Neural progenitor cell (in vitro differentiated cells): ENCODE results near the gene NACAD. TPM values are rescaled to one million over a fixed set of nuclear protein-coding genes. Genes with fewer than 3 reads are reported as not detected.
"Not testable (repeated sequence)": the region's sequence is repeated elsewhere in the genome, so short reads cannot be mapped to it uniquely, and the experiment has no call there.

Experiments
- DNase-seq: peaks from one replicate; pipeline ENCODE4 v3.0.0-alpha.2; 2016; ENCODE audit warnings: low spot score
- H2AFZ ChIP-seq: fragments of 200-600 bp; sonication (generic); replicated peaks from 2 replicates; pipeline ENCODE4 v1.6.1; 2016; ENCODE audit warnings: antibody characterized with exemption
- H3F3A ChIP-seq: fragments of 200-600 bp; sonication (generic); 2 replicates; pipeline ENCODE4 v1.6.1; 2016; ENCODE audit warnings: antibody characterized with exemption, low read depth
- H3K27ac ChIP-seq: fragments of 200-600 bp; sonication (generic); 2 replicates; pipeline ENCODE4 v1.5.1; 2016; ENCODE audit warnings: mild to moderate bottlenecking
- H3K27me3 ChIP-seq: fragments of 200-600 bp; sonication (generic); 2 replicates; pipeline ENCODE4 v1.6.1; 2016; ENCODE audit warnings: mild to moderate bottlenecking, moderate library complexity
- H3K36me3 ChIP-seq: fragments of 200-600 bp; sonication (generic); 2 replicates; pipeline ENCODE4 v1.5.1; 2016
- H3K4me1 ChIP-seq: fragments of 200-600 bp; sonication (generic); 2 replicates; pipeline ENCODE4 v1.6.1; 2016; ENCODE audit warnings: mixed run types
- H3K4me2 ChIP-seq: fragments of 200-600 bp; sonication (generic); 2 replicates; pipeline ENCODE4 v1.6.1; 2016
- H3K4me3 ChIP-seq: fragments of 200-600 bp; sonication (generic); 2 replicates; pipeline ENCODE4 v1.5.1; 2016
- H3K79me2 ChIP-seq: fragments of 200-600 bp; sonication (generic); 2 replicates; pipeline ENCODE4 v1.6.1; 2016; ENCODE audit warnings: low read depth
- H3K9ac ChIP-seq: fragments of 200-600 bp; sonication (generic); 2 replicates; pipeline ENCODE4 v1.6.1; 2016
- H3K9me3 ChIP-seq: fragments of 200-600 bp; sonication (generic); 2 replicates; pipeline ENCODE4 v1.5.1; 2016; ENCODE audit warnings: low read depth
- H4K20me1 ChIP-seq: fragments of 200-600 bp; sonication (generic); 2 replicates; pipeline ENCODE4 v1.6.1; 2016; ENCODE audit warnings: low read depth
- H3K27ac Mint-ChIP-seq: 3 replicates; pipeline ENCODE4 v1.8.0; 2021; ENCODE audit warnings: mixed read lengths
- H3K27me3 Mint-ChIP-seq: 2 replicates; pipeline ENCODE4 v1.8.0; 2022; ENCODE audit warnings: low read depth, mild to moderate bottlenecking, inconsistent platforms, moderate library complexity, mixed read lengths; ENCODE audit not compliant: insufficient read depth
- H3K36me3 Mint-ChIP-seq: 3 replicates; pipeline ENCODE4 v1.8.0; 2021; ENCODE audit warnings: mixed read lengths
- H3K4me1 Mint-ChIP-seq: 3 replicates; pipeline ENCODE4 v1.8.0; 2021; ENCODE audit warnings: mixed read lengths
- H3K4me3 Mint-ChIP-seq: 3 replicates; pipeline ENCODE4 v1.8.0; 2021; ENCODE audit warnings: mild to moderate bottlenecking, moderate library complexity, mixed read lengths
- H3K9me3 Mint-ChIP-seq: 3 replicates; pipeline ENCODE4 v1.8.0; 2020; ENCODE audit warnings: mixed read lengths
- EZH2 ChIP-seq: fragments of 200-600 bp; sonication (generic); IDR thresholded peaks from 2 replicates; pipeline ENCODE4 v1.6.1; 2017; ENCODE audit warnings: antibody characterized with exemption, mild to moderate bottlenecking, moderate library complexity
- EZH2phosphoT487 ChIP-seq: fragments of 200-600 bp; sonication (generic); IDR thresholded peaks from 2 replicates; pipeline ENCODE4 v1.6.1; 2017; ENCODE audit warnings: antibody characterized with exemption
- total RNA-seq: library from RNA; depleted of rRNA; stranded (reverse); fragments of >200 nt; gene quantifications from 2 replicates; pipeline ENCODE4 v1.2.3, GENCODE V29; 2015; ENCODE audit warnings: low replicate concordance
- TF ChIP-seq, protein P1 (sequence below): fragments of 200-600 bp; sonication (generic); IDR thresholded peaks from 2 replicates; pipeline ENCODE4 v1.5.1; 2017; ENCODE audit warnings: antibody characterized with exemption, mild to moderate bottlenecking

Gene NACAD
- total RNA-seq, 1 donor from 2014 or later = 0.39 TPM

DNA sequence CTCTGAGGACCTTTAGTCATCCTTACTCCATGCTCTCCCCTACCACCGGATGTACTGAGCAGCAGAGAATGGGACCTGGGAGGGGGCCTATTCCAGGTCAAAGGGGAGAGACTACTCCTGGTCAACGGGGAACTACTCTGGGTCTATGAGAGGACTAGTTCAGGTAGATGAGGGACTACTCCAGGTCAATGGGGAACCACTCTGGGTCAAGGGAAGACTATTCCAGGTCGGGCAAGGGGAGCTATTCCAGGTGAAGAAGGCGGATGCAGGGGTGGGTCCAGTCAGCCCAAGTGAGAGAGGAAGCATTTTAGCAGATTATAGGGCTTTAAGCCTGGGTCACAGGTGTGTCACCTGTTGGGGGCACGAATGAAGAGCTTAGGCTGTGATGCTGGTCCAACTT, 53.4 kb downstream of the NACAD start:
- H3K9me3 ChIP-seq = no peaks in the 10 kb centered on the region
- no peak overlapping the region for H3K4me3 ChIP-seq
- H3K4me1 ChIP-seq = peaks cover 45% of the 10 kb centered on the region
- no peak overlapping the region for H3K9ac ChIP-seq
- H3K36me3 Mint-ChIP-seq = peaks cover 10% of the 10 kb centered on the region
- H3K4me3 Mint-ChIP-seq = no peak overlapping the region
- H3K36me3 ChIP-seq = no peaks in the 10 kb centered on the region
- H4K20me1 ChIP-seq = peaks cover 25% of the 10 kb centered on the region
- H3K4me2 ChIP-seq = no peak overlapping the region
- TF ChIP-seq, protein P1, sequence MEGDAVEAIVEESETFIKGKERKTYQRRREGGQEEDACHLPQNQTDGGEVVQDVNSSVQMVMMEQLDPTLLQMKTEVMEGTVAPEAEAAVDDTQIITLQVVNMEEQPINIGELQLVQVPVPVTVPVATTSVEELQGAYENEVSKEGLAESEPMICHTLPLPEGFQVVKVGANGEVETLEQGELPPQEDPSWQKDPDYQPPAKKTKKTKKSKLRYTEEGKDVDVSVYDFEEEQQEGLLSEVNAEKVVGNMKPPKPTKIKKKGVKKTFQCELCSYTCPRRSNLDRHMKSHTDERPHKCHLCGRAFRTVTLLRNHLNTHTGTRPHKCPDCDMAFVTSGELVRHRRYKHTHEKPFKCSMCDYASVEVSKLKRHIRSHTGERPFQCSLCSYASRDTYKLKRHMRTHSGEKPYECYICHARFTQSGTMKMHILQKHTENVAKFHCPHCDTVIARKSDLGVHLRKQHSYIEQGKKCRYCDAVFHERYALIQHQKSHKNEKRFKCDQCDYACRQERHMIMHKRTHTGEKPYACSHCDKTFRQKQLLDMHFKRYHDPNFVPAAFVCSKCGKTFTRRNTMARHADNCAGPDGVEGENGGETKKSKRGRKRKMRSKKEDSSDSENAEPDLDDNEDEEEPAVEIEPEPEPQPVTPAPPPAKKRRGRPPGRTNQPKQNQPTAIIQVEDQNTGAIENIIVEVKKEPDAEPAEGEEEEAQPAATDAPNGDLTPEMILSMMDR = no peak
- TF ChIP-seq EZH2phosphoT487 = no peak
- no peak for TF ChIP-seq EZH2
- H3K27ac ChIP-seq = no peak overlapping the region
- peaks cover 86% of the 10 kb centered on the region for H3K79me2 ChIP-seq
- H3K27me3 Mint-ChIP-seq = no peaks in the 10 kb centered on the region
- no peak overlapping the region for H3K27ac Mint-ChIP-seq
- peaks cover 16% of the 10 kb centered on the region for H3F3A ChIP-seq
- DNase-seq = no peak
- no peak overlapping the region for H2AFZ ChIP-seq
- peaks cover 17% of the 10 kb centered on the region for H3K4me1 Mint-ChIP-seq
- H3K27me3 ChIP-seq = no peaks in the 10 kb centered on the region
- H3K9me3 Mint-ChIP-seq = no peaks in the 10 kb centered on the region

DNA sequence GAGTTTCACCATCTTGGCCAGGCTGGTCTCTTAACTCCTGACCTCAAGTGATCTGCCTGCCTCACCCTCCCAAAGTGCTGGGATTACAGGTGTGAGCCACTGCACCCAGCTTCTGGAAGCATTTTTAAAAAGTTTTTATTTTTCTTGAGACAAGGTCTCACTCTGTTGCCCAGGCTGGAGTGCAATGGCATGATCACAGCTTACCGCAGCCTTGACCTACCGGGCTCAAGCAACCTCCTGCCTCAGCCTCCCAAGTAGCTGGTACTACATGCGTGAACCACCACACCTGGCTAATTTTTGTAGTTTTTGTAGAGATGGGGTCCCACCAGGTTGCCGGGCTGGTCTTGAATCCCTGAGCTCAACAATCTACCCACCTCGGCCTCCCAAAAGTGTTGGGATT, 54.1 kb downstream of the NACAD start:
- not testable (repeated sequence) for H3K27ac ChIP-seq, H3K27me3 Mint-ChIP-seq, DNase-seq, H3K4me2 ChIP-seq, H2AFZ ChIP-seq, H3K27me3 ChIP-seq, H3K27ac Mint-ChIP-seq, H3K9me3 Mint-ChIP-seq, H3K9me3 ChIP-seq, H3K4me3 ChIP-seq, H3K4me3 Mint-ChIP-seq, H3K9ac ChIP-seq, H3K36me3 ChIP-seq
- peaks cover 45% of the 10 kb centered on the region for H3K4me1 ChIP-seq
- Mint-ChIP-seq H3K4me1 (peaks cover 17% of the 10 kb centered on the region), H3K36me3 (peaks cover 11% of the 10 kb centered on the region)
- peaks cover 16% of the 10 kb centered on the region for H3F3A ChIP-seq
- H4K20me1 ChIP-seq = peaks cover 25% of the 10 kb centered on the region
- H3K79me2 ChIP-seq = peaks cover 93% of the 10 kb centered on the region

DNA sequence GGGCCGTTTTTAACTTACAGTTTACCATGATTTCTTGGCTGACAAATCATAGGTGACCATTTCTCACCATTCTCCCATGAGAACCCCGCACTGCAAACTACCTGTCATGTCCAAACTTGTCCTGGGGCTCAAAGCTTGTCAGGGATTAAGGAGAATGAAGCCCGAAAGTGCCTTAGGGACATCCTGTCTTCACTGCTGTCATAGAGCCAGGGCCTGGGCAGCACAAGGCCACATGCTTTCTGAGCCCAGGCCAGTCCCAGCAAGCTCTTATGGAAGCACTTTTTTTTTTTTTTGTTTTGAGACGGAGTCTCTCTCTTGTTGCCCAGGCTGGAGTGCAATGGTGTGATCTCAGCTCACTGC, 54.9 kb downstream of the NACAD start:
- H3K4me3 Mint-ChIP-seq = no peak overlapping the region
- H3K79me2 ChIP-seq = peaks cover 99% of the 10 kb centered on the region
- peaks cover 16% of the 10 kb centered on the region for H3F3A ChIP-seq
- H3K9me3 ChIP-seq = no peaks in the 10 kb centered on the region
- H3K27me3 ChIP-seq = no peaks in the 10 kb centered on the region
- H3K27me3 Mint-ChIP-seq = no peaks in the 10 kb centered on the region
- DNase-seq = no peak
- H3K27ac Mint-ChIP-seq = no peak overlapping the region
- H3K9me3 Mint-ChIP-seq = no peaks in the 10 kb centered on the region
- no peak overlapping the region for H3K4me3 ChIP-seq
- TF ChIP-seq, protein P1 = no peak
- TF ChIP-seq EZH2phosphoT487 (no peak), EZH2 (no peak)
- H3K4me1 ChIP-seq = peaks cover 45% of the 10 kb centered on the region
- peaks cover 9% of the 10 kb centered on the region for H3K36me3 Mint-ChIP-seq
- H2AFZ ChIP-seq = no peak overlapping the region
- peaks cover 17% of the 10 kb centered on the region for H3K4me1 Mint-ChIP-seq
- no peak overlapping the region for H3K4me2 ChIP-seq
- peaks cover 25% of the 10 kb centered on the region for H4K20me1 ChIP-seq
- peak overlapping the region; percentile 63 for H3K27ac ChIP-seq
- H3K36me3 ChIP-seq = no peaks in the 10 kb centered on the region
- no peak overlapping the region for H3K9ac ChIP-seq

DNA sequence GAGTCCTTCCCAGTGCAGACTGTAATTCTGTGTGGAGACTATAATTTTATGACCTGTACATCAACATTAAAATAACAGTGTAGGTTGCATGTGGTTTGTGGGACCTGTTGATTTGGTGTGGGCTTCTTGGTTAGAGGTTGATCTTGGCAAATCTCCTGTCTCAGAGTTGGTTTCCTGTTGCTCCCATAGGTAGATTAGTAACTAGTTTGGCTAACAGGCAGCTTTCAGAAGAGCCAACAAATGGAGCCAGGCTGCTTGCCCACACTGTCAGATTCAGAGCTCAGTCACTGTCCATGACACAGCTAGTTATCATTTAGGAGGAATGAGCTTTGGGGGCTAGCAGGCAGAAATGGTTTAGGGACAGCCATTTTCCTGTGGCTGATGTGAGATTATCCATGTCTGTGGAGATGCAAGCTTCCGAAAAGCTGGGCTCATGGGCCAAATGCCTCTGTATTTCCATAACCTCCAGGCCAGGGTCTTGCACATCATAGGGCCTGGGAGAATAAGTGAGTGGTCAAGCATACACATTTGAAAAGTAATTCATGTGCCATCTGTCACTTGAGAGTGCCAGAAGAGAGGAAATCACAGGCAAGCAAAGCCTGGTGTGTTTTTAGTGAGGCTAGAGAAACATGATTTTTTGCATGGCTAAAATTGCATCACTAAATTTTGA, 55.4 kb downstream of the NACAD start:
- H3K79me2 ChIP-seq = peaks cover 94% of the 10 kb centered on the region
- peaks cover 25% of the 10 kb centered on the region for H4K20me1 ChIP-seq
- peak overlapping the region; percentile 22 for H3K27ac Mint-ChIP-seq

More for the DNA sequence above, 55.4 kb downstream of the NACAD start:
- no peaks in the 10 kb centered on the region for H3K27me3 ChIP-seq
- H3K9me3 Mint-ChIP-seq = no peaks in the 10 kb centered on the region
- H3F3A ChIP-seq = peaks cover 16% of the 10 kb centered on the region
- peaks cover 6% of the 10 kb centered on the region for H3K36me3 Mint-ChIP-seq
- no peaks in the 10 kb centered on the region for H3K27me3 Mint-ChIP-seq
- H3K4me2 ChIP-seq = no peak overlapping the region
- no peaks in the 10 kb centered on the region for H3K9me3 ChIP-seq
- no peaks in the 10 kb centered on the region for H3K36me3 ChIP-seq
- H3K4me3 ChIP-seq = no peak overlapping the region
- no peak for DNase-seq
- H3K4me1 Mint-ChIP-seq = peaks cover 17% of the 10 kb centered on the region
- no peak overlapping the region for H3K9ac ChIP-seq
- H2AFZ ChIP-seq = no peak overlapping the region
- peak overlapping the region; percentile 63 for H3K27ac ChIP-seq
- no peak overlapping the region for H3K4me3 Mint-ChIP-seq
- peaks cover 45% of the 10 kb centered on the region for H3K4me1 ChIP-seq
- TF ChIP-seq EZH2 = no peak
- TF ChIP-seq, protein P1 = no peak
- TF ChIP-seq EZH2phosphoT487 = no peak
